ENCODE data around the gene MORN1. TPM values are rescaled to one million over a fixed set of nuclear protein-coding genes. Genes with fewer than 3 reads are reported as not detected.

The MORN1 gene
- total and polyA plus RNA-seq, 3 donors from 2014 or later: 30.4 to 34.5 (median 30.9) TPM

GRCh38 chr1:2426540-2426939 is 35.2 kb upstream of the MORN1 start:
- no peak for TF ChIP-seq CTCF (IDR thresholded peaks at IDR 0.05)
- no peak for TF ChIP-seq POLR2A (IDR thresholded peaks at IDR 0.05)
- intact Hi-C loops (cut with DNase I; ENCODE audit: low total_unique reads): no loop called here
- H3K27ac ChIP-seq: no peak overlapping the region
- no peaks in the 10 kb centered on the region for H3K4me1 ChIP-seq
- H3K4me3 ChIP-seq: no peak overlapping the region
- H3K27me3 ChIP-seq: no peaks in the 10 kb centered on the region
- no peaks in the 10 kb centered on the region for H3K9me3 ChIP-seq
- H3K36me3 ChIP-seq (ENCODE audit: low read depth, missing control alignments): no peaks in the 10 kb centered on the region
- 48 to 69% methylated on average over 4 to 12 of the region's 18 CpGs for WGBS, 2 donors
- DNase-seq: no peak

DNA sequence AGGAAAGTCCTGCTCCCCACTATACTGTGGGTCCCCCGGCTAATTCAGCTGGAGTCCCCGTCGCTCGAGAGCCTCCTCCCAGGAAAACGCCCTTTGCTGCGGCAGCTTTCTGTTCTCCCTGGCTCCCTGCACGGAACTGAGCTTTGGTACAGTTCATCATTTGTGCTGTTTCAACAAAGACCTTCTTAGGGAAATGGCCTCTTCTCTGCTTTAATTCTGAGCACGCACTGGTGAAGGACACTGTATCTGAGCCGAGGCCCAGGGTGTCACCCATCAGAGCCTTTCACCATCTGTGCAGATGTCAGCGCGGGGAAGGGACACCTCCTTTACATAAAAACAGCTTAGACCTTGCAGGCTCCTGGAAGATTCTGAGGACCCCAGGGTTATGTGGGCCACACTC is 34.5 kb upstream of the MORN1 start:
- no peak overlapping the region for H3K27ac ChIP-seq
- no peak for TF ChIP-seq CTCF (IDR thresholded peaks at IDR 0.05)
- TF ChIP-seq POLR2A (IDR thresholded peaks at IDR 0.05): no peak
- no peak overlapping the region for H3K4me3 ChIP-seq
- H3K36me3 ChIP-seq (ENCODE audit: low read depth, missing control alignments): no peaks in the 10 kb centered on the region
- no peaks in the 10 kb centered on the region for H3K27me3 ChIP-seq
- H3K9me3 ChIP-seq: no peaks in the 10 kb centered on the region
- H3K4me1 ChIP-seq: no peaks in the 10 kb centered on the region
- DNase-seq: no peak
- intact Hi-C loops (cut with DNase I; ENCODE audit: low total_unique reads): no loop called here
- 81 to 83% methylated on average over 5 to 11 of the region's 11 CpGs for WGBS, 2 donors

- Histone ChIP-seq H3K4me3 (no peak overlapping the region), H3K27ac (no peak overlapping the region), H3K36me3 (ENCODE audit: low read depth, missing control alignments) (no peaks in the 10 kb centered on the region), H3K9me3 (no peaks in the 10 kb centered on the region), H3K27me3 (no peaks in the 10 kb centered on the region), H3K4me1 (no peaks in the 10 kb centered on the region)
- WGBS, 2 donors: 74 to 88% methylated on average over 4 of the region's 4 CpGs
- intact Hi-C loops (cut with DNase I; ENCODE audit: low total_unique reads): no loop called here
- DNase-seq: no peak
- TF ChIP-seq POLR2A (IDR thresholded peaks at IDR 0.05) (no peak), CTCF (IDR thresholded peaks at IDR 0.05) (no peak)
Observed at GRCh38 chr1:2422523-2422922, 31.2 kb upstream of the MORN1 start.

DNA sequence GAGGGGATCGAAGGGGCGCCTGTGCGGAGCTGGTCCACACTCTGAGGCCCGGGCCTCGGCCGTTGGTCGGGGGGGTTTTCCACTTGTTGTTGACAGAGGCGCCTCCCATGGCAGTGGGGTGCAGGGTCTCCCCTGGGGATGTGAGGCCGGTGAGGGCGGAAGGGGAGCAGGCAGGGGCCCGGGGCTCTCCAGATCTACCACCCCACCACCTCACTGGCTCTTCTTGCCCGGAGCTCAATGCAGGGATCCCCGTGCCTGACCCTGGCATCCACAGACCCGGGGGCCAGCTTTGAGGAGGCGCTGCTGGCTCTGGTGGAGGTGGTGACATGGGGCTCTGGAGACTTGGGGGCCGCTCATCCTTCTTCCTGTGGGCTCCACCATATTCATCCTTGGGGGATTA is 28.1 kb upstream of the MORN1 start:
- no peak for TF ChIP-seq POLR2A (IDR thresholded peaks at IDR 0.05)
- DNase-seq: no peak
- Histone ChIP-seq H3K27ac (no peak overlapping the region), H3K4me1 (peaks cover under 1% of the 10 kb centered on the region), H3K4me3 (no peak overlapping the region), H3K36me3 (ENCODE audit: low read depth, missing control alignments) (no peaks in the 10 kb centered on the region), H3K9me3 (no peaks in the 10 kb centered on the region), H3K27me3 (no peaks in the 10 kb centered on the region)
- WGBS, 2 donors: 71% methylated on average over 13 to 16 of the region's 16 CpGs
- intact Hi-C loops (cut with DNase I; ENCODE audit: low total_unique reads): loop anchor here (5.0 kb wide), 1 partner anchor 113 kb away; the partner anchor contains the start of gene HES5

DNA sequence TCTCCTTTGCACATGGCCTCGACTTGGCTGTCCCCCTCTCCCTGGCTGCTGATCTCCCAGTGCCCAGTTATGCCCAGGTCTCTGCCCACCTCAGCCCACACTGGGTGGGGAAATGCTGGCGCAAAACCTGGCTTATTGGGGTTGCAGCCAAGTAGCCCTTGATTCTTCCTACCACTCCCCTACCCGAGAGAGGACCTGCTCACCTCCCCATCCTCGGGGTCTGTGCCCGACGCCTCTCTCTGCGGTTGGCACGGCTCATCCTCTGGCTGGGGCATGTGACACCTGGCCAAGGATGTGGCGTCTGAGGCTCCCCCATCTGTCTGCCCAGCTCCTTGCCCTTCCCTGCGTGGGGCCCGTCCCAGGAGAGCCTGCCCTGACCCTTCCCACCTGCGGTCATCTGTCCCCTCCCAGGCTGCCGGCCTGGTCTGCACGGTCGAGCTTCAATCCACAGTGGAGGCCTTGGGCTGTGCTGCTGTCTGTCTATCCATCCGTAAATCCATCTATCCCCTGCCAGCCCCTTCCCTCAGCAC is 27.5 kb upstream of the MORN1 start:
- no peak for TF ChIP-seq POLR2A (IDR thresholded peaks at IDR 0.05)
- TF ChIP-seq CTCF (IDR thresholded peaks at IDR 0.05): no peak

More for the DNA sequence above, 27.5 kb upstream of the MORN1 start:
- no peaks in the 10 kb centered on the region for H3K36me3 ChIP-seq (ENCODE audit: low read depth, missing control alignments)
- no peak overlapping the region for H3K27ac ChIP-seq
- no peak for DNase-seq
- H3K4me1 ChIP-seq: peaks cover 5% of the 10 kb centered on the region
- intact Hi-C loops (cut with DNase I; ENCODE audit: low total_unique reads): loop anchor here (5.0 kb wide), 1 partner anchor 113 kb away; the partner anchor contains the start of gene HES5
- H3K27me3 ChIP-seq: no peaks in the 10 kb centered on the region
- H3K4me3 ChIP-seq: no peak overlapping the region
- 59 to 71% methylated on average over 16 of the region's 16 CpGs for WGBS, 2 donors
- H3K9me3 ChIP-seq: no peaks in the 10 kb centered on the region

All from testis (tissue), 3 donors.